Esophagus squamous epithelium (tissue), 4 donors: Measurements from ENCODE around the gene PPP1R3A.

Experiments used
- POLR2A ChIP-seq, 4 donors: fragments of 450-650 bp; IDR thresholded peaks; one replicate each; pipeline ENCODE4 v1.6.1; 2017; ENCODE audit warnings: antibody characterized with exemption in 4 of 4, mild to moderate bottlenecking in 4 of 4, moderate library complexity in 3 of 4
- TF ChIP-seq, protein P1 (sequence below), 6 experiments: fragments of 450-650 bp in 4 of 6; fragments of 200-600 bp in 2 of 6; sonication (generic) in 2 of 6; IDR thresholded peaks; one replicate each; pipeline ENCODE4 v1.5.1; 2016 to 2019; ENCODE audit warnings: antibody characterized with exemption in 6 of 6, mild to moderate bottlenecking in 4 of 6, moderate library complexity in 4 of 6

DNA sequence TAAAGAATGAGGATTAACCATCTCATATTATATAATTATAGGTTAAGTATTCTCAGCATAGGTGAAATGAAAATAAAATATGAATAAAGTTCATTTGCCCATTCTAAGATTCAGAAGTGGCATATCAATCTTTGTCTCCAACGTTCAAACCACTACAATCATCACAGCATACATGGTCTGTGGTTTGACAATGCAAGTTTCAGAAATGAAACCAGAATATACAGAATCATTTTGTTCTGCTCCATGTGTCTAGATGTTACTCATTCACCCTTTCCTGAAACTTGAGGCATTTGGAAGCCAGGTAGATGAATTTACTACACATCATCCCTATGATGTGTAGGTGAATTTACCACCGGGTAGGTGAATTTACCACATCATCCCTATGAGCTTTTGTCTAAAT is 44.5 kb upstream of the PPP1R3A start:
- TF ChIP-seq, protein P1, sequence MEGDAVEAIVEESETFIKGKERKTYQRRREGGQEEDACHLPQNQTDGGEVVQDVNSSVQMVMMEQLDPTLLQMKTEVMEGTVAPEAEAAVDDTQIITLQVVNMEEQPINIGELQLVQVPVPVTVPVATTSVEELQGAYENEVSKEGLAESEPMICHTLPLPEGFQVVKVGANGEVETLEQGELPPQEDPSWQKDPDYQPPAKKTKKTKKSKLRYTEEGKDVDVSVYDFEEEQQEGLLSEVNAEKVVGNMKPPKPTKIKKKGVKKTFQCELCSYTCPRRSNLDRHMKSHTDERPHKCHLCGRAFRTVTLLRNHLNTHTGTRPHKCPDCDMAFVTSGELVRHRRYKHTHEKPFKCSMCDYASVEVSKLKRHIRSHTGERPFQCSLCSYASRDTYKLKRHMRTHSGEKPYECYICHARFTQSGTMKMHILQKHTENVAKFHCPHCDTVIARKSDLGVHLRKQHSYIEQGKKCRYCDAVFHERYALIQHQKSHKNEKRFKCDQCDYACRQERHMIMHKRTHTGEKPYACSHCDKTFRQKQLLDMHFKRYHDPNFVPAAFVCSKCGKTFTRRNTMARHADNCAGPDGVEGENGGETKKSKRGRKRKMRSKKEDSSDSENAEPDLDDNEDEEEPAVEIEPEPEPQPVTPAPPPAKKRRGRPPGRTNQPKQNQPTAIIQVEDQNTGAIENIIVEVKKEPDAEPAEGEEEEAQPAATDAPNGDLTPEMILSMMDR (IDR thresholded peaks at IDR 0.05) = no peak
- TF ChIP-seq POLR2A (IDR thresholded peaks at IDR 0.05) = no peak
